ENCODE measurements around the gene RBM10.
A peak's percentile ranks its signal among the peaks of the same experiment; 100 is the strongest.

The RBM10 gene

GRCh38 chrX:47217121-47217851 is 72.3 kb downstream of the RBM10 start:
- no peak for DNase-seq (ENCODE audit: low read depth in 2 of 2)

- peak; percentile 88 to 93 for DNase-seq (ENCODE audit: low read depth in 2 of 2)
These were observed 72.8 kb downstream of the RBM10 start for GRCh38 chrX:47217852-47218279.

GRCh38 chrX:47218280-47218919 is 73.4 kb downstream of the RBM10 start, which contains the start of gene CDK16:
Gene CDK16, plus strand, starts transcription at chrX:47218681. Its CDS starts 4,877 bp downstream, at chrX:47223558.
- peak; percentile 33 to 63 for DNase-seq (ENCODE audit: low read depth in 2 of 2)

DNA sequence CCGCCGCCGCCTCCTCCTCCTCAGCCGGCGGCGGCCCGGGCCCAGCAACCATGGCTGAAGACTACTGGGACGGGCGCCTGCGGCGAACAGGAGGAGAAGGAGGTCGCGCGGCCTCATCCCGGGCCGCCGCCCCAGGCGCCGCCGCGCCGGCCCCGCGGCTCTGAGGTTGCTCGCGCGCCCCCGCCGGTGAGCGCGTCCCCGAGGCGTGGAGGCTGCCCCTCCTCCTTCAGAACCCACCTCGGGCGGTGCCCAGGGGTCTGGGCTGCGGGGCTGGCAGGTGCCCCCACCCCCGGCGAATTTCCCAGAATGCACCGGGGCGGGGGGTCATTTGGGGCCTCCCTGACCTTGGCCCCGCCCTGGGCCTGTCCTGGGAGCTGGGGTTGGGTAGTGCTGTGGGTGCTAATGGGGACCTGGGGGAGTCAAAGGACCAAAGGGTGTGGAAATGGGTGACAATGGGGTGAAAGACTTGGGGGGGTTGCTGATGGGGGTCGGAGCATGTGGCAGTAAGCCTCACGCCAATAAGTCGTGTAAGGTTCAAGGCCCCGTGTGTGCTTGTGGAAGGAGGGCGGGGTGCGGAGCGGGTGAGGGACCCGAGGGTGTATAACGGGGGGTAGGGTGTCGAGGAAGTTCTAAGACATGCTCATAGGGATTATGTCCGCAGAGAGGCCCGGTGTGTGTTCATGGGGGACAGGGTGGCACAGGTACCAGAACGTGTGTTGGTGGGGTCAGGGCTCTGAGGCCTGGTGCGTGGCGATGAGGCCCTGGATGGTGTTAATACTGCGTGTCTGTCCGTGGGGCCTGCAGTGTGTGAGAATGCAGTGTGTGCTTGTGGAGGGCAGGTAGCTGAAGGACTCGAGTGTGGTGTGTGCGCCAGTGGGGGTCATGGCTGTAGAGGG is 74.1 kb downstream of the RBM10 start:
- peak; percentile 29 to 46 for DNase-seq (ENCODE audit: low read depth in 2 of 2)

DNA sequence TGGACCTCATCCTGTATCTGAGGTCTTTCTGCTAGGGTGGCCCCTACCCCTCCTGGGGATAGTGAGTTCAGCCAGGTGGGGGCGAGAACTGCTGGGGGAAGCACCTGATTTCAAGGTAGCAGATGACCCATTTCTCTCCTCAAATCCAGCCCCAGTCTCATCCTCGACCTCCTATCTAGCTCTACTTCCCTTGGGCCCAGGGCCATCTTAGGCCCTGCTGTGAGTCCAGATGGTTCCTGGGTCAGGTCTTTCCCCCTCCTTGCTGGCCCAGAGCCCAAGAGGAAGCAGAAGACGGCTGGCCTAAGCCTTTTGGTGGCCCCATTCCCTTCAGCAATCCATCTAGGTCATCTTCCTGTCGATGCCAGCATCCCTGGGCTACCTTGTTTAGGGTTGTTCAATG is 76.7 kb downstream of the RBM10 start:
- DNase-seq (ENCODE audit: low read depth in 2 of 2): no peak

GRCh38 chrX:47222751-47223350 is 77.8 kb downstream of the RBM10 start:
- no peak for DNase-seq (ENCODE audit: low read depth in 2 of 2)

DNA sequence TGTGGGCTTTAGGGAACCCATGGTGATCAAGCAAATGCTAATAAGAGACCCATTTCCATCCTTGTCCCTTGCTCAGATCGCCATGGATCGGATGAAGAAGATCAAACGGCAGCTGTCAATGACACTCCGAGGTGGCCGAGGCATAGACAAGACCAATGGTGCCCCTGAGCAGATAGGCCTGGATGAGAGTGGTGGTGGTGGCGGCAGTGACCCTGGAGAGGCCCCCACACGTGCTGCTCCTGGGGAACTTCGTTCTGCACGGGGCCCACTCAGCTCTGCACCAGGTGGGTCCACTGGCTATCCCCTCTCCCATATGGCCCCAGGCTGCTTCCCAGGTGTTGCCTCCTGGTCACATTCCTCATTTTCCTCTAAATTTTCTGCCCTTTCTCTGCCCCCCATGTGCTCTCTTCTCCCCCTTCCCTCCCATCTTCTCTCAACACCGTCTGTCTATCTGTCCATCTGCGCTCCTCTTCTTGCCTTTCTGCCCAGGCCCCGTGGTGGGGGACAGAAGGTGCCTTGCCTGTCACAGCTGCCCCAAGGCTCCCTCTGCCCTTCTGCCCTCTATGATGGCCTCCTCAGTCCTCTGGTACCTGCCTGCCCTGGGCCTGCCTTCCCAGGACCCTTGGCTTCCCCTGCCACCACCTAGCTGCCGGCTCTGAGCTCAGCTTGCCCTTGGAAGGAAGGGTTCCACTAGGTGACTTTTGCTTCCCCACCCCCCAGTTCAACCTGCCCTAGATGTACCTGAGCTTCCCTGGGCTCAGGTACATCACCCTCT is 78.6 kb downstream of the RBM10 start:
- no peak for DNase-seq (ENCODE audit: low read depth in 2 of 2)

DNA sequence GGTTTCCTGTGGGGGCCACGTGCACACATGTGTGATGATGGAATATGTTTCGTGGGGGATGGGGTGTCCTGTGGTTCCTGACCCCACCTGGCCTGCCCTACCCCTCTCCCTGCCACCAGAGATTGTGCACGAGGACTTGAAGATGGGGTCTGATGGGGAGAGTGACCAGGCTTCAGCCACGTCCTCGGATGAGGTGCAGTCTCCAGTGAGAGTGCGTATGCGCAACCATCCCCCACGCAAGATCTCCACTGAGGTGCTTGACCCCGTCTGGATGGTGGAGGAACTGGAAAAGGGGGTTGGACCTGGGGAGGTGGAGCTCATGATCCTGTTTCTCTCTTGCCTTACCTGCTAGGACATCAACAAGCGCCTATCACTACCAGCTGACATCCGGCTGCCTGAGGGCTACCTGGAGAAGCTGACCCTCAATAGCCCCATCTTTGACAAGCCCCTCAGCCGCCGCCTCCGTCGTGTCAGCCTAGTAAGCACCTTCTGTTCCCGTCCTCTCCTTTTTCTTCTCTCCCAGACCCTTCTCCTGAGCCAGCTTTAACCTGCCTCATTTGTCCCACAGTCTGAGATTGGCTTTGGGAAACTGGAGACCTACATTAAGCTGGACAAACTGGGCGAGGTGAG is 79.4 kb downstream of the RBM10 start:
- DNase-seq (ENCODE audit: low read depth in 2 of 2): no peak

- no peak for DNase-seq (ENCODE audit: low read depth in 2 of 2)
These were observed 79.9 kb downstream of the RBM10 start for GRCh38 chrX:47224896-47225290.

DNA sequence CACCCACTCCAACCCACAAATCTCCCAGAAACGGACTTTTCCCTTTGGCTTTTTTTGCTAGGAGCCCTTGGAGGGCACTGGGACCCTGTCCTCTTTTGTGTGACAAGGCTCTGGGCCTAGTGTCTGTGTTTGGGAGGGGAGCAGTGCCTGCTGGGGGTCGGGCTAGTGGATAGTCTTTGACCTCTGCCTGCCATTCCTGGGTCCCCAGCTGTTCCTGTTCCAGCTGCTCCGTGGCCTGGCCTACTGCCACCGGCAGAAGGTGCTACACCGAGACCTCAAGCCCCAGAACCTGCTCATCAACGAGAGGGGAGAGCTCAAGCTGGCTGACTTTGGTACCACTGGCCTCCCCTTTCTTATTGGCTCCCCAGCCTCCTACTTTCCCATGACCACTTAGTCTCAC is 81.0 kb downstream of the RBM10 start:
- DNase-seq (ENCODE audit: low read depth in 2 of 2): no peak

GRCh38 chrX:47226531-47227333 is 81.7 kb downstream of the RBM10 start:
- no peak for DNase-seq (ENCODE audit: low read depth in 2 of 2)

- no peak for DNase-seq (ENCODE audit: low read depth in 2 of 2)
These were observed 82.2 kb downstream of the RBM10 start for GRCh38 chrX:47227334-47227583.

GRCh38 chrX:47228550-47229270 is 83.7 kb downstream of the RBM10 start:
- DNase-seq (ENCODE audit: low read depth in 2 of 2): no peak

GRCh38 chrX:47229427-47229826 is 84.4 kb downstream of the RBM10 start:
- DNase-seq (ENCODE audit: low read depth in 2 of 2): no peak

DNA sequence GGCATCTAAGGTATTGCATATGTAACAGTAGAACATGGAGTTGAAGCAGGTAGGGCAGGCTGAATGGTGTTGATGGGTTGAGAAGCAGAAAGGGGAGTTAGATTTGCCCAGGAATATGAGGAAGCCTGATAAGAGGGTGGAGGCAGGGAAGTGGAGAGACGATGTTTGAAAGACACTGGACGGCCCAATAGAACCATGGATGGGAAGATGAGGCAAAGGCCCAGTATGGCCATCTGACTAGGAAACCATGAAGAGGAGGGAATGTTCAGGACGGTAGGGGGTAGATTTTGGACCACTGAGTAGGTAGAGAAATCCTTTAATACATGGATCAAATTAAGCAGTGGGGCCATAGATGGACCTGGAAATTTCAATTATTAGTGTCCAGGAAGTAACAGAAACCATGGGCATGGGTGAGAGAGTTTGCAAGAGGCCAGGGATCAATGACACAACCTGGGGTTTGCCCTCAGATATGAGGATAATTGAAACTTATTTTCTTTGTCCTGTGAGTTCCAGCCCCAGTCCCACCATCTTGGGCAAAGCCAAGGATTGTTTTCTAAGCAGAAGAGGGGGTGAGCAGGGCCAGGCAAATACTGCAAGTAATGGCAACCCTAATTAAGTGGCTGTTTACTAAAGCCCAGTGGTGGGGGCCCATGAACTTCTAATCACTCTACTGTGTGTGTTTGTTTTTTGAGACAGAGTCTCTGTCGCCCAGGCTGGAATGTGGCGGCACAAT is 85.3 kb downstream of the RBM10 start:
- no peak for DNase-seq (ENCODE audit: low read depth in 2 of 2)

DNA sequence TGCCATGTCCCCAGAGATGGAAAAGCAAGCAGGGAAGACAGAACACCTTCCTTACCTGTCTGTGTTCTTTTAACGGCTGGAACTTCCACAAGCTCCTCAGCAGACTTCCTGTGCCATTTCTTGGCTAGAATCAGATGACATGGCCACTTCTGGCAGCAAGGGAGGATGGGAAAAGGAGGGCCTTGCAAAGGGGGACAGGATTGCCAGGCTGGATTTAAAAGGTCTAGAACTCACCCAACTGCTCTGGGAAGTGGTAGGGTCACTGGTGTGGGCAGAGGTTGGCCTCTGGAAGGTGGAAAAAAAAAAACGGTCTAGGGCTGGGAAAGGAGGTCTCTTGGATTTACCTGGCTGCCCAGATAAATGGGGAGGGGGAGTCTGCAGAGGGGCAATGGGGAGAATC is 86.1 kb downstream of the RBM10 start:
- DNase-seq (ENCODE audit: low read depth in 2 of 2): no peak

DNA sequence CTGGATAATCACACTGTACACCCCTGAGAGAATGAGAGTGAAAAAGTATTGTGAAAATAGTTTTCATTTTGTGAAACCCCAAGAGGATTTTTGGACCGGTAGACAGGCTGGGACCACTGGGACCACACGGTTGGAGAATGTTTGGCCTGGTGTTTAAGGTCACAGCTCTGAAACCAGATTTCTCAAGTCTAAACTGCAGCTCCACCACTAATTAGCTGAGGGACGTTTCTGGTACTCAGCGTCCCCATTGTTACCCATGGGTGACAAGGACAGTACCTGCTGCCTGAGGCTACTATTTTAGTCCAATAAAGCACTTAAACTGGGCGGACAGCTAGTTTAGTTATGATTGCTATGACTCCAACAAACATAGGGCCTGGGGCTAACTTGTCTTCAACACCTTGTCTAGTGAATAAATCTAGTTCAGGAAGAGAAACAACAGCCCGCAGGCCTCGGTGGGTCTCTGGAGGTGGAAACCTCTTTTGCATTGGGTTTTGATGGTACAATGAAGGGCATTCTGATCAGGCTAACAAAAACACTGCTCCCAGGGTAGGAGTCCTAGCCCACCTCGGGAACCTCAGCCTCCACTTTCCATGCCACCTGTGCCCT is 87.3 kb downstream of the RBM10 start:
- DNase-seq (ENCODE audit: low read depth in 2 of 2): no peak

- peak; percentile 13 to 36 for DNase-seq (ENCODE audit: low read depth in 2 of 2)
These were observed 87.8 kb downstream of the RBM10 start, which contains the start of gene USP11 for GRCh38 chrX:47232803-47233332. Gene USP11, plus strand, starts transcription at chrX:47233009. Its CDS starts 35 bp downstream, at chrX:47233044.

Measured in stimulated activated CD8-positive, alpha-beta memory T cell treated with anti-CD3 and anti-CD28 coated beads, Interleukin-2, amount 100 ng/mL, for 48 hours (primary cell).